ENCODE data around the gene UBXN11.
"Not testable (repeated sequence)": the region's sequence is repeated elsewhere in the genome, so short reads cannot be mapped to it uniquely, and the experiment has no call there.

DNA sequence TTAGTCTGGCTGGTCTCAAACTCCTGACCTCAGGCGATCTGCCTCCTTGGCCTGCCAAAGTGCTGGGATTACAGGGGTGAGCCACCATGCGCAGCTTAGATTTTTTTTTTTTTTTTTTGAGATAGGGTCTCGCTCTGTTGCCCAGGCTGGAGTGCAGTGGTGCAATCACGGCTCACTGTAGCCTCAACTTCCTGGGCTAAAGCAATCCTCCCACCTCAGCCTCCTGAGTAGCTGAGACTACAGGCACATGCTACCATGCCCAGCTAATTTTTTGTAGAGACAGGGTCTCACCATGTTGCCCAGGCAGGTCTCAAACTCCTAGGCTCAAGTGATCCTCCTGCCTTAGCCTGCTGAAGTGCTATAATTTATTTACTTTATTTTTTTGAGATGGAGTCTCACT lies 22.9 kb upstream of the UBXN11 start:
- TF ChIP-seq, protein P1, sequence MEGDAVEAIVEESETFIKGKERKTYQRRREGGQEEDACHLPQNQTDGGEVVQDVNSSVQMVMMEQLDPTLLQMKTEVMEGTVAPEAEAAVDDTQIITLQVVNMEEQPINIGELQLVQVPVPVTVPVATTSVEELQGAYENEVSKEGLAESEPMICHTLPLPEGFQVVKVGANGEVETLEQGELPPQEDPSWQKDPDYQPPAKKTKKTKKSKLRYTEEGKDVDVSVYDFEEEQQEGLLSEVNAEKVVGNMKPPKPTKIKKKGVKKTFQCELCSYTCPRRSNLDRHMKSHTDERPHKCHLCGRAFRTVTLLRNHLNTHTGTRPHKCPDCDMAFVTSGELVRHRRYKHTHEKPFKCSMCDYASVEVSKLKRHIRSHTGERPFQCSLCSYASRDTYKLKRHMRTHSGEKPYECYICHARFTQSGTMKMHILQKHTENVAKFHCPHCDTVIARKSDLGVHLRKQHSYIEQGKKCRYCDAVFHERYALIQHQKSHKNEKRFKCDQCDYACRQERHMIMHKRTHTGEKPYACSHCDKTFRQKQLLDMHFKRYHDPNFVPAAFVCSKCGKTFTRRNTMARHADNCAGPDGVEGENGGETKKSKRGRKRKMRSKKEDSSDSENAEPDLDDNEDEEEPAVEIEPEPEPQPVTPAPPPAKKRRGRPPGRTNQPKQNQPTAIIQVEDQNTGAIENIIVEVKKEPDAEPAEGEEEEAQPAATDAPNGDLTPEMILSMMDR (IDR thresholded peaks at IDR 0.05; ENCODE audit: low read length), result not testable (repeated sequence)
- TF ChIP-seq EZH2 (IDR thresholded peaks at IDR 0.05; ENCODE audit: borderline replicate concordance, low read length), result not testable (repeated sequence)
